K562 (cell line): ENCODE measurements around the gene E2F2. TPM values are rescaled to one million over a fixed set of nuclear protein-coding genes. Genes with fewer than 3 reads are reported as not detected.

Experiments used
- BCOR ChIP-seq: fragments of 450-650 bp; IDR thresholded peaks from 2 replicates; pipeline ENCODE4 v1.6.1; 2016
- CAMTA2 ChIP-seq: fragments of 250-450 bp; sonication (Bioruptor Pico); conservative IDR thresholded peaks from 2 replicates; pipeline ENCODE4 v1.5.1; 2022
- DACH1 ChIP-seq: fragments of 450-650 bp; IDR thresholded peaks from 2 replicates; pipeline ENCODE4 v1.6.1; 2018; ENCODE audit not compliant: partially characterized antibody
- FOXP1 ChIP-seq: sonication (generic); formaldehyde crosslinking; IDR thresholded peaks from 2 replicates; pipeline ENCODE4 v1.8.0; 2022; ENCODE audit warnings: mild to moderate bottlenecking, missing genetic modification reagents
- GATAD2B ChIP-seq: fragments of 450-650 bp; IDR thresholded peaks from 2 replicates; pipeline ENCODE4 v1.6.1; 2017; ENCODE audit warnings: mild to moderate bottlenecking, borderline replicate concordance
- GTF2E2 ChIP-seq: fragments of 200-800 bp; sonication (Bioruptor generic); IDR thresholded peaks from 2 replicates; pipeline ENCODE4 v1.6.1; 2016; ENCODE audit warnings: missing genetic modification characterization, missing compliant biosample characterization
- HNRNPH1 ChIP-seq: fragments of 200-400 bp; formaldehyde crosslinking; optimal IDR thresholded peaks from 2 replicates; pipeline ENCODE3; 2017; ENCODE audit warnings: low read depth, mild to moderate bottlenecking, low read length, moderate library complexity
- HOXB6 ChIP-seq: fragments of 250-450 bp; sonication (Bioruptor Pico); IDR thresholded peaks from 2 replicates; pipeline ENCODE4 v1.5.1; 2022; ENCODE audit warnings: mild to moderate bottlenecking, borderline replicate concordance
- LEF1 ChIP-seq: fragments of 450-650 bp; IDR thresholded peaks from 2 replicates; pipeline ENCODE4 v1.6.1; 2016; ENCODE audit warnings: mild to moderate bottlenecking
- PCBP1 ChIP-seq: fragments of 200-400 bp; formaldehyde crosslinking; IDR thresholded peaks from 2 replicates; pipeline ENCODE4 v1.6.1; 2018; ENCODE audit warnings: mild to moderate bottlenecking, low read depth, low read length; ENCODE audit not compliant: poor library complexity, severe bottlenecking
- POLR2AphosphoS2 ChIP-seq: IDR thresholded peaks from 2 replicates; pipeline ENCODE4 v1.6.1; 2012; ENCODE audit warnings: low read length, improper control_type of control experiment
- PTTG1 ChIP-seq: fragments of 450-650 bp; IDR thresholded peaks from 2 replicates; pipeline ENCODE4 v1.6.1; 2016; ENCODE audit warnings: low read depth, mild to moderate bottlenecking, missing genetic modification characterization, missing compliant biosample characterization
- RAD21 ChIP-seq, 2 experiments: fragments of 250-450 bp in 1 of 2; fragments of 450-650 bp in 1 of 2; sonication (Bioruptor Pico) in 1 of 2; formaldehyde crosslinking in 1 of 2; IDR thresholded peaks in 1 of 2; conservative IDR thresholded peaks in 1 of 2; 2 replicates each; pipeline versions ENCODE4 v1.4.0 to v1.8.0; 2020 to 2022; ENCODE audit warnings: mild to moderate bottlenecking in 2 of 2, moderate library complexity in 1 of 2
- RHOXF2B ChIP-seq: fragments of 250-450 bp; sonication (Bioruptor Pico); conservative IDR thresholded peaks from 2 replicates; pipeline ENCODE4 v1.5.1; 2021
- SIN3A ChIP-seq, 2 experiments: fragments of 150-350 bp in 1 of 2; IDR thresholded peaks; 2 replicates each; pipeline ENCODE4 v1.6.1; 2011 to 2016; ENCODE audit warnings: borderline replicate concordance in 2 of 2, low read depth in 2 of 2, low read length in 2 of 2, mild to moderate bottlenecking in 2 of 2, moderate library complexity in 2 of 2; ENCODE audit not compliant: control insufficient read depth in 1 of 2
- SMARCA4 ChIP-seq: fragments of 450-650 bp; IDR thresholded peaks from 2 replicates; pipeline ENCODE4 v1.6.1; 2016
- TARDBP ChIP-seq: fragments of 450-650 bp; IDR thresholded peaks from 2 replicates; pipeline ENCODE4 v1.6.1; 2016
- TEAD1 ChIP-seq, 2 experiments: fragments of 450-650 bp in 1 of 2; sonication (generic) in 1 of 2; formaldehyde crosslinking; IDR thresholded peaks; 2 replicates each; pipeline versions ENCODE4 v1.4.0 to v1.8.0; 2020 to 2022; ENCODE audit warnings: mild to moderate bottlenecking in 2 of 2, missing genetic modification reagents in 1 of 2
- ZNF212 ChIP-seq: fragments of 450-650 bp; formaldehyde crosslinking; IDR thresholded peaks from 2 replicates; pipeline ENCODE4 v1.4.0; 2020; ENCODE audit warnings: mild to moderate bottlenecking
- ZNF3 ChIP-seq: fragments of 250-450 bp; sonication (Bioruptor Pico); IDR thresholded peaks from 2 replicates; pipeline ENCODE4 v1.5.0; 2021; ENCODE audit warnings: mild to moderate bottlenecking, moderate library complexity
- ZNF347 ChIP-seq: fragments of 450-650 bp; formaldehyde crosslinking; IDR thresholded peaks from 2 replicates; pipeline ENCODE4 v1.4.0; 2020; ENCODE audit warnings: low read depth, mild to moderate bottlenecking, moderate library complexity
- polyA plus RNA-seq, 8 experiments: library from polyadenylated mRNA; depleted of rRNA in 4 of 8; stranded (reverse) in 5 of 8; unstranded in 3 of 8; fragments of >200 nt; fragmentation: Nextera tagmentation in 2 of 8; fragmentation: Illumina TruSeq in 1 of 8; extraction: Ambion mirVana in 2 of 8; extraction: Trizol in 1 of 8; gene quantifications; 2 replicates each; pipeline versions ENCODE4 v1.2.1 to v1.2.3, GENCODE V29; 2011 to 2014; ENCODE audit warnings: inconsistent platforms in 1 of 8, missing spikeins in 1 of 8
- total RNA-seq, 7 experiments: library from RNA; depleted of rRNA in 6 of 7; stranded (reverse); fragments of >200 nt in 6 of 7; fragmentation: Illumina TruSeq in 2 of 7; extraction: Trizol in 2 of 7; gene quantifications; 2 replicates each; pipeline versions ENCODE4 v1.2.1 to v1.2.3, GENCODE V29; 2011 to 2021; ENCODE audit warnings: low replicate concordance in 1 of 7
- TF ChIP-seq, protein P1 (sequence below): sonication (generic); formaldehyde crosslinking; IDR thresholded peaks from 2 replicates; pipeline ENCODE4 v1.8.0; 2022; ENCODE audit warnings: missing genetic modification reagents, mild to moderate bottlenecking, borderline replicate concordance
- TF ChIP-seq, protein P2 (sequence below): fragments of 450-650 bp; IDR thresholded peaks from 2 replicates; pipeline ENCODE4 v1.6.1; 2016; ENCODE audit warnings: low read depth, mild to moderate bottlenecking, moderate library complexity

Gene E2F2
- total and polyA plus RNA-seq, 9 of the 15 experiments (the other 6 are each of a cell fraction or from before 2014, with no cell fraction given) = 3.1 to 25.3 (median 11.4) TPM

DNA sequence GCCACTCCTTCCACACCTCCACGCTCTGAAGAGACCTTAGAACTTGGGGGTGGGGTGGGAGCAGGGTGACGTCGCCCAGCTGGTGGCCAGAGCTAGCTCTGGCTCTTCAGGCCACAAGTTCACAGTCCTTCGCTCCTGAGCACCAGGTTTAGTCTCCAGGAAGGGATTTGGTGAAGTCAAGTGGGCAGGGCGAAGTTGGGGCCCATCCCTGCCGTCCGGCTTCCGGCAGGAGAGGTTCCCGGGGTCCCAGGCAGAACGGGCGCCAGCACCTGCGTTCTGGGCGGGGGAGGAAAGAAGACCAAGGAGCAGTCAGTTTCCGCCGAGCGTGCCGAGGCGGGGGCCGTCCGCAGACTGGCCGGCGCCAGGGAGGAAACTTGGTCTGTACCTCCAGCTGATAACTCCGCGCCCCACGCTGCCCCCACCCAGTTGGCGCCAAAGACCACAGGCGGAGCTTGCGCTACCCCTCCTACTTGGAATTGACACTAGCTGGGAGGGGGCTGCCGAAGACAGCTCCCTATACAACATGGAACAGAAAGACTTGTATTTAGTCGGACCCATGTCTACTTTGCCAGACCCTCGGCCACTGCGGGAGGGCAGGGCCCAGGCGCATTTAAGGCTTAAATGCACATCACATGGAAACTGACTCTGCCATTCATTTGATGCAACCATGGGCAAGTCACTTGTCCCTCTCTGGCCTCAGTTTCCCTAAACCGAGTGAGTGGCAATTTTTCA is 27.3 kb upstream of the E2F2 start (continued):
- no peak for TF ChIP-seq GTF2E2 (tag)
- TF ChIP-seq HOXB6 = no peak
- no peak for TF ChIP-seq ZNF347
- TF ChIP-seq TEAD1 (CRISPR knock-in tag; IDR thresholded peaks at IDR 0.05) = 0 out of 4 replicates have a peak, but pooled peaks of 1 of the 2 experiments have one; percentile 26
- TF ChIP-seq, protein P1, sequence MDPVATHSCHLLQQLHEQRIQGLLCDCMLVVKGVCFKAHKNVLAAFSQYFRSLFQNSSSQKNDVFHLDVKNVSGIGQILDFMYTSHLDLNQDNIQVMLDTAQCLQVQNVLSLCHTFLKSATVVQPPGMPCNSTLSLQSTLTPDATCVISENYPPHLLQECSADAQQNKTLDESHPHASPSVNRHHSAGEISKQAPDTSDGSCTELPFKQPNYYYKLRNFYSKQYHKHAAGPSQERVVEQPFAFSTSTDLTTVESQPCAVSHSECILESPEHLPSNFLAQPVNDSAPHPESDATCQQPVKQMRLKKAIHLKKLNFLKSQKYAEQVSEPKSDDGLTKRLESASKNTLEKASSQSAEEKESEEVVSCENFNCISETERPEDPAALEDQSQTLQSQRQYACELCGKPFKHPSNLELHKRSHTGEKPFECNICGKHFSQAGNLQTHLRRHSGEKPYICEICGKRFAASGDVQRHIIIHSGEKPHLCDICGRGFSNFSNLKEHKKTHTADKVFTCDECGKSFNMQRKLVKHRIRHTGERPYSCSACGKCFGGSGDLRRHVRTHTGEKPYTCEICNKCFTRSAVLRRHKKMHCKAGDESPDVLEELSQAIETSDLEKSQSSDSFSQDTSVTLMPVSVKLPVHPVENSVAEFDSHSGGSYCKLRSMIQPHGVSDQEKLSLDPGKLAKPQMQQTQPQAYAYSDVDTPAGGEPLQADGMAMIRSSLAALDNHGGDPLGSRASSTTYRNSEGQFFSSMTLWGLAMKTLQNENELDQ (CRISPR knock-in tag) = no peak
- TF ChIP-seq FOXP1 = 0 out of 2 replicates have a peak, but pooled peaks have one; percentile 35
- no peak for TF ChIP-seq ZNF212 (CRISPR knock-in tag)
- TF ChIP-seq DACH1 = peak; percentile 96
- TF ChIP-seq HNRNPH1 = no peak
- no peak for TF ChIP-seq RHOXF2B (CRISPR knock-in tag)
- peak; percentile 67; the same call in 1 of the 2 replicates for TF ChIP-seq BCOR
- TF ChIP-seq POLR2AphosphoS2 = 0 out of 2 replicates have a peak, but pooled peaks have one; percentile 64
- no peak for TF ChIP-seq CAMTA2 (CRISPR knock-in tag)
- peak; percentile 48; the same call in 1 of the 2 replicates for TF ChIP-seq SMARCA4
- TF ChIP-seq RAD21 (CRISPR knock-in tag; conservative IDR thresholded peaks at IDR 0.05 in 1 of 2, IDR thresholded peaks at IDR 0.05 in 1 of 2) = 0 out of 4 replicates have a peak, but pooled peaks of 1 of the 2 experiments have one; percentile 3
- peak; percentile 36 to 88; a peak in 2 of 4 replicates for TF ChIP-seq SIN3A (IDR thresholded peaks at IDR 0.05; ENCODE audit: borderline replicate concordance in 2 of 2, control insufficient read depth in 1 of 2, low read depth in 2 of 2, low read length in 2 of 2)
- TF ChIP-seq PTTG1 = no peak
- TF ChIP-seq GATAD2B = peak; percentile 80
- peak; percentile 28 for TF ChIP-seq PCBP1
- 0 out of 2 replicates have a peak, but pooled peaks have one; percentile 62 for TF ChIP-seq TARDBP
- TF ChIP-seq, protein P2, sequence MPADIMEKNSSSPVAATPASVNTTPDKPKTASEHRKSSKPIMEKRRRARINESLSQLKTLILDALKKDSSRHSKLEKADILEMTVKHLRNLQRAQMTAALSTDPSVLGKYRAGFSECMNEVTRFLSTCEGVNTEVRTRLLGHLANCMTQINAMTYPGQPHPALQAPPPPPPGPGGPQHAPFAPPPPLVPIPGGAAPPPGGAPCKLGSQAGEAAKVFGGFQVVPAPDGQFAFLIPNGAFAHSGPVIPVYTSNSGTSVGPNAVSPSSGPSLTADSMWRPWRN = peak; percentile 91
- TF ChIP-seq LEF1 = peak; percentile 79; the same call in 1 of the 2 replicates
- no peak for TF ChIP-seq ZNF3 (CRISPR knock-in tag)
